ENCODE measurements around the gene KCNK3.

Gene KCNK3

DNA sequence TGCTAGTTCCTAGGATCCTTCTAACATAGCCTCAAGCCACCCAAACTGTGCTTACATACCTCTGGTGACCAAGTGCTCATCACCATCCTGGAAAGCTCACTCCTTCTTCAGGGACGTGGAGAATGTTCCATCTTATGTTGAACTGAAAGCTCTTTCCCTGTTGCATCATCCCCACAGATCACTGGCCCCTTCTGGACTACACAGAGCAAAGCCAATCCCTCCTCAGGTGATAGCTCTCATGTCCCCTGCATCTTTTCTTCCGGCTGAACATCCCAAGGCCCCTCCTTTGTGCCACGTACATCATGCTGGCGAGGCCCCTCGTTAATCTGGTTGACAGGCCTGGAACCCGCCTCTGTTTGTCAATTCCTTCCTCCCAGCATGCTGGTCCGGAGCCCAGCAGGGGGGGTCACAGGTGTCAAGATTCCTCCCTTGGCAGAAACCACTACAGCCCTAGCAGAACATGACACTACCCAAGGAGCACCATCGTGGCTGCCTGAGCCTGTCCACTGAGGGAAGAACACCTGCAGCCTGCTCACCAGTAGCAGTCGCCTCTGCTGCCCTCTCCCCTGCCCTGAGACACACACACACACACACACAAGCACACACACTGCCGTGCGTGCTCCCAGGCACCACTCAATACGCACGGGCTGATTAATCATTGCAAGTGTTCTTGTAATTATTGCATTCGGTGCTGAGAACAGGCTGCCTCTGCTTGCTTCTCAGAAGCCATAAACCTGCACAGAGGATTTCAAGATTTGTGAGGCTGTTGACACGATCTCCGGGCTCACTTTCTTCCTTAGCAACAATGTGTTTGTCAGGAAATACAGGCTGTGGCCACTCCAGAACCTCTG is 6.3 kb upstream of the KCNK3 start:
- H3K36me3 ChIP-seq (ENCODE audit: control insufficient read depth, insufficient read depth, low read length) = no peaks in the 10 kb centered on the region
- peaks cover 4% of the 10 kb centered on the region for H3K27me3 ChIP-seq (replicated peaks; ENCODE audit: control insufficient read depth, insufficient read depth, low read length)
- no peak overlapping the region for H3K4me3 ChIP-seq (replicated peaks; ENCODE audit: low read depth, low read length)
- TF ChIP-seq, protein P1, sequence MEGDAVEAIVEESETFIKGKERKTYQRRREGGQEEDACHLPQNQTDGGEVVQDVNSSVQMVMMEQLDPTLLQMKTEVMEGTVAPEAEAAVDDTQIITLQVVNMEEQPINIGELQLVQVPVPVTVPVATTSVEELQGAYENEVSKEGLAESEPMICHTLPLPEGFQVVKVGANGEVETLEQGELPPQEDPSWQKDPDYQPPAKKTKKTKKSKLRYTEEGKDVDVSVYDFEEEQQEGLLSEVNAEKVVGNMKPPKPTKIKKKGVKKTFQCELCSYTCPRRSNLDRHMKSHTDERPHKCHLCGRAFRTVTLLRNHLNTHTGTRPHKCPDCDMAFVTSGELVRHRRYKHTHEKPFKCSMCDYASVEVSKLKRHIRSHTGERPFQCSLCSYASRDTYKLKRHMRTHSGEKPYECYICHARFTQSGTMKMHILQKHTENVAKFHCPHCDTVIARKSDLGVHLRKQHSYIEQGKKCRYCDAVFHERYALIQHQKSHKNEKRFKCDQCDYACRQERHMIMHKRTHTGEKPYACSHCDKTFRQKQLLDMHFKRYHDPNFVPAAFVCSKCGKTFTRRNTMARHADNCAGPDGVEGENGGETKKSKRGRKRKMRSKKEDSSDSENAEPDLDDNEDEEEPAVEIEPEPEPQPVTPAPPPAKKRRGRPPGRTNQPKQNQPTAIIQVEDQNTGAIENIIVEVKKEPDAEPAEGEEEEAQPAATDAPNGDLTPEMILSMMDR (IDR thresholded peaks at IDR 0.05; ENCODE audit: insufficient read depth, low read length, poor library complexity, severe bottlenecking) = no peak
- no peak for DNase-seq (ENCODE audit: extremely low read depth, insufficient read length)

DNA sequence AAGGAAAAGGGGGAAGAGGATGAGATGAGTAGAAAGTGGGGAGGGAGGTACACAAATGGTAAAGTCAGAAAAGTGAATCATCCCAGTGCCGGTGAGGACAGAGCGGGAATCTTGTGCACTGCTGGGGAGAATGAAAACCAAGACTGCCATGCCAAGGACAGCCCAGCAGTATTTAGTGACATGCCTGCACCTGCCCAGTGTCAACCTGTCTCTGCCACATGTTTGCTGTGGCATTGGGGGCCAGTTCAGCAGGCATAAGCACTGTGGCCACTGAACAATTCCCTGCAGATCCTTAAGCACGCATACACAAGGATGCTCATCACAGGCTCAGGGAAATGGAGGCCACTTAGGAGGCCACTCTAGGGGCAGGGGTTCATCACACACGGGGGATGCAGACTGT is 5.2 kb upstream of the KCNK3 start:
- no peak overlapping the region for H3K4me3 ChIP-seq (replicated peaks; ENCODE audit: low read depth, low read length)
- no peak for DNase-seq (ENCODE audit: extremely low read depth, insufficient read length)
- peaks cover 3% of the 10 kb centered on the region for H3K27me3 ChIP-seq (replicated peaks; ENCODE audit: control insufficient read depth, insufficient read depth, low read length)
- TF ChIP-seq, protein P1 (IDR thresholded peaks at IDR 0.05; ENCODE audit: insufficient read depth, low read length, poor library complexity, severe bottlenecking) = no peak
- no peaks in the 10 kb centered on the region for H3K36me3 ChIP-seq (ENCODE audit: control insufficient read depth, insufficient read depth, low read length)

GRCh38 chr2:26687801-26688200 is 4.7 kb upstream of the KCNK3 start:
- TF ChIP-seq, protein P1 (IDR thresholded peaks at IDR 0.05; ENCODE audit: insufficient read depth, low read length, poor library complexity, severe bottlenecking) = no peak
- DNase-seq (ENCODE audit: extremely low read depth, insufficient read length) = no peak
- peaks cover 3% of the 10 kb centered on the region for H3K27me3 ChIP-seq (replicated peaks; ENCODE audit: control insufficient read depth, insufficient read depth, low read length)
- H3K36me3 ChIP-seq (ENCODE audit: control insufficient read depth, insufficient read depth, low read length) = no peaks in the 10 kb centered on the region
- no peak overlapping the region for H3K4me3 ChIP-seq (replicated peaks; ENCODE audit: low read depth, low read length)

GRCh38 chr2:26691161-26691560 is 1.4 kb upstream of the KCNK3 start:
- H3K4me3 ChIP-seq (replicated peaks; ENCODE audit: low read depth, low read length) = no peak overlapping the region
- TF ChIP-seq, protein P1 (IDR thresholded peaks at IDR 0.05; ENCODE audit: insufficient read depth, low read length, poor library complexity, severe bottlenecking) = no peak
- DNase-seq (ENCODE audit: extremely low read depth, insufficient read length) = no peak
- H3K36me3 ChIP-seq (ENCODE audit: control insufficient read depth, insufficient read depth, low read length) = no peaks in the 10 kb centered on the region
- H3K27me3 ChIP-seq (replicated peaks; ENCODE audit: control insufficient read depth, insufficient read depth, low read length) = peaks cover 4% of the 10 kb centered on the region

- peaks cover 4% of the 10 kb centered on the region for H3K27me3 ChIP-seq (replicated peaks; ENCODE audit: control insufficient read depth, insufficient read depth, low read length)
- H3K4me3 ChIP-seq (replicated peaks; ENCODE audit: low read depth, low read length) = no peak overlapping the region
These were observed 642 bp upstream of the KCNK3 start for GRCh38 chr2:26691881-26692278.

More at GRCh38 chr2:26691881-26692278, 642 bp upstream of the KCNK3 start:
- DNase-seq (ENCODE audit: extremely low read depth, insufficient read length) = no peak
- TF ChIP-seq, protein P1 (IDR thresholded peaks at IDR 0.05; ENCODE audit: insufficient read depth, low read length, poor library complexity, severe bottlenecking) = no peak
- H3K36me3 ChIP-seq (ENCODE audit: control insufficient read depth, insufficient read depth, low read length) = no peaks in the 10 kb centered on the region

All from GM06990 (cell line).